Astrocyte (in vitro differentiated cells and primary cell): ENCODE data around the gene SRGN.

Experiments
- EZH2 ChIP-seq: IDR thresholded peaks from 2 replicates; pipeline ENCODE4 v1.6.1; 2012; ENCODE audit warnings: mild to moderate bottlenecking, low read length, inconsistent platforms; ENCODE audit not compliant: insufficient read depth
- TF ChIP-seq, protein P1 (sequence below): IDR thresholded peaks from 2 replicates; pipeline ENCODE4 v1.5.1; 2011; ENCODE audit warnings: low read depth, mild to moderate bottlenecking, inconsistent platforms, low read length, moderate library complexity; ENCODE audit not compliant: insufficient read depth

DNA sequence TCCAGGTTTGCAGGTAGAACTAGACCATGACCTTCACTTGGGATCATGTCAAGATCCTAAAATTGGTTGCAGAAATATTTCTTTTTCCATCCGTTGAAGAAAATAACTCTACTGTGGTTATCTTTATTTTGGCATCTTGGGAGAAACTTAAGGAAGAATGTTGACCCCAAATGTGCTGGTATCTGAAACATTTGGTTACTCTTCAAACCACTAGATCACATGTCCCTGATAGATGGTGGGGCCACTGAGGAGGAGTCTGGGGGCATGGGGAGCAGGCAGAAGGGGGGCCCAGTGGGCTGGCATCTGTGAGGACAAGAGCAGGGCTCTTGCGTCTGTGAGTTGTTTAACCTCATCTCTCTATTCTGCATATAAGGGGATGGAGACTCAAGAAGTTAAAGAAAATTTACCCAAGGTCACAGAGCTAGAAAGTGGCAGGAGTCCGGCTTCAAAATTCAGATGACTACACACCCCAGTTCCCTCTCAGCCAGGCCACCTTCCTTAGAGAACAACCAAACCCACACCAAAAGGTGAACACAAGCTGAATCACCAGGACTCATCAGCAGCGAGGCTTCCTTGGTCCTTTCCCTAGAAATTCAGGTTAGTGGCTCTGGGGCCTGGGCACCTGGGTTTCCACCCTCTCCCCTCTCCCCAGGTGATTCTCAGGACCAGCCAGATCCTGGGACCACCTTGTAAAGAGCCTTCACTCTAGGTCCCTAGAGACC is 40.6 kb upstream of the SRGN start:
- TF ChIP-seq, protein P1, sequence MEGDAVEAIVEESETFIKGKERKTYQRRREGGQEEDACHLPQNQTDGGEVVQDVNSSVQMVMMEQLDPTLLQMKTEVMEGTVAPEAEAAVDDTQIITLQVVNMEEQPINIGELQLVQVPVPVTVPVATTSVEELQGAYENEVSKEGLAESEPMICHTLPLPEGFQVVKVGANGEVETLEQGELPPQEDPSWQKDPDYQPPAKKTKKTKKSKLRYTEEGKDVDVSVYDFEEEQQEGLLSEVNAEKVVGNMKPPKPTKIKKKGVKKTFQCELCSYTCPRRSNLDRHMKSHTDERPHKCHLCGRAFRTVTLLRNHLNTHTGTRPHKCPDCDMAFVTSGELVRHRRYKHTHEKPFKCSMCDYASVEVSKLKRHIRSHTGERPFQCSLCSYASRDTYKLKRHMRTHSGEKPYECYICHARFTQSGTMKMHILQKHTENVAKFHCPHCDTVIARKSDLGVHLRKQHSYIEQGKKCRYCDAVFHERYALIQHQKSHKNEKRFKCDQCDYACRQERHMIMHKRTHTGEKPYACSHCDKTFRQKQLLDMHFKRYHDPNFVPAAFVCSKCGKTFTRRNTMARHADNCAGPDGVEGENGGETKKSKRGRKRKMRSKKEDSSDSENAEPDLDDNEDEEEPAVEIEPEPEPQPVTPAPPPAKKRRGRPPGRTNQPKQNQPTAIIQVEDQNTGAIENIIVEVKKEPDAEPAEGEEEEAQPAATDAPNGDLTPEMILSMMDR = no peak
- no peak for TF ChIP-seq EZH2
